GM18508 (cell line): ENCODE data around the gene ZNF212.

Experiments used
- ATAC-seq: cut with Tn5 transposase; IDR thresholded peaks from one replicate; pipeline ENCODE4 v1.9.1; 2021; ENCODE audit warnings: moderate number of reproducible peaks; ENCODE audit not compliant: insufficient read depth, unreplicated experiment

The ZNF212 gene

GRCh38 chr7:149284343-149284742 lies 44.9 kb downstream of the ZNF212 start:
- no peak for ATAC-seq

GRCh38 chr7:149284850-149285585 lies 45.6 kb downstream of the ZNF212 start:
- peak; percentile 75 for ATAC-seq

GRCh38 chr7:149285603-149286002 lies 46.2 kb downstream of the ZNF212 start:
- no peak for ATAC-seq

- ATAC-seq, result no peak
These were observed 47.5 kb downstream of the ZNF212 start for GRCh38 chr7:149286811-149287400.

GRCh38 chr7:149287622-149288021 lies 48.2 kb downstream of the ZNF212 start:
- ATAC-seq, result no peak

- no peak for ATAC-seq
These were observed 49.8 kb downstream of the ZNF212 start for GRCh38 chr7:149289262-149289661.

GRCh38 chr7:149289856-149290255 lies 50.4 kb downstream of the ZNF212 start:
- no peak for ATAC-seq

GRCh38 chr7:149291036-149291780 lies 51.8 kb downstream of the ZNF212 start:
- no peak for ATAC-seq

GRCh38 chr7:149291781-149292461 lies 52.5 kb downstream of the ZNF212 start:
- ATAC-seq, result no peak

GRCh38 chr7:149292462-149292823 lies 53.0 kb downstream of the ZNF212 start:
- no peak for ATAC-seq

GRCh38 chr7:149293338-149293737 lies 53.9 kb downstream of the ZNF212 start:
- ATAC-seq, result no peak

- no peak for ATAC-seq
These were observed 54.6 kb downstream of the ZNF212 start for GRCh38 chr7:149293946-149294633.

GRCh38 chr7:149294634-149295480 lies 55.4 kb downstream of the ZNF212 start:
- ATAC-seq, result no peak

GRCh38 chr7:149295481-149295850 lies 56.0 kb downstream of the ZNF212 start:
- no peak for ATAC-seq

- ATAC-seq, result no peak
These were observed 56.9 kb downstream of the ZNF212 start for GRCh38 chr7:149296368-149296767.

- no peak for ATAC-seq
These were observed 57.7 kb downstream of the ZNF212 start for GRCh38 chr7:149297034-149297755.

- ATAC-seq, result no peak
These were observed 61.3 kb downstream of the ZNF212 start for GRCh38 chr7:149300620-149301285.

GRCh38 chr7:149302222-149302621 lies 62.8 kb downstream of the ZNF212 start:
- ATAC-seq, result no peak
